Skeletal muscle satellite cell (primary cell): ENCODE measurements around the gene RHOG.
A peak's percentile ranks its signal among the peaks of the same experiment; 100 is the strongest.
"Not testable (repeated sequence)": the region's sequence is repeated elsewhere in the genome, so short reads cannot be mapped to it uniquely, and the experiment has no call there.

Experiments
- H3K27me3 ChIP-seq: 2 replicates; pipeline ENCODE4 v1.7.0; 2013; ENCODE audit warnings: low read length; ENCODE audit not compliant: control insufficient read depth, insufficient read depth
- H3K36me3 ChIP-seq: 2 replicates; pipeline ENCODE4 v1.7.0; 2013; ENCODE audit warnings: mild to moderate bottlenecking, control low read depth, low read length; ENCODE audit not compliant: insufficient read depth
- H3K4me1 ChIP-seq: 2 replicates; pipeline ENCODE4 v1.7.0; 2013; ENCODE audit warnings: low read length; ENCODE audit not compliant: control insufficient read depth, insufficient read depth
- H3K4me2 ChIP-seq: 2 replicates; pipeline ENCODE4 v1.7.0; 2013; ENCODE audit warnings: mild to moderate bottlenecking, low read length
- H3K4me3 ChIP-seq: 2 replicates; pipeline ENCODE4 v1.7.0; 2013; ENCODE audit warnings: low read length
- H3K9ac ChIP-seq: 2 replicates; pipeline ENCODE4 v1.7.0; 2013; ENCODE audit warnings: mild to moderate bottlenecking, low read depth, low read length, moderate library complexity
- H3K9me3 ChIP-seq: replicated peaks from 2 replicates; pipeline ENCODE4 v1.7.0; 2013; ENCODE audit warnings: mild to moderate bottlenecking, control low read depth, low read length

RHOG gene

GRCh38 chr11:3820971-3821370, 19.8 kb downstream of the RHOG start:
- H3K9ac ChIP-seq, result no peak overlapping the region
- peaks cover 10% of the 10 kb centered on the region for H3K4me1 ChIP-seq
- H3K27me3 ChIP-seq, result no peaks in the 10 kb centered on the region
- peaks cover 11% of the 10 kb centered on the region for H3K36me3 ChIP-seq
- no peak overlapping the region for H3K4me2 ChIP-seq
- no peaks in the 10 kb centered on the region for H3K9me3 ChIP-seq
- no peak overlapping the region for H3K4me3 ChIP-seq

- H3K4me1 ChIP-seq, result peaks cover 6% of the 10 kb centered on the region
- H3K36me3 ChIP-seq, result no peaks in the 10 kb centered on the region
- H3K9me3 ChIP-seq, result no peaks in the 10 kb centered on the region
- H3K4me2 ChIP-seq, result no peak overlapping the region
- no peaks in the 10 kb centered on the region for H3K27me3 ChIP-seq
- H3K4me3 ChIP-seq, result no peak overlapping the region
- no peak overlapping the region for H3K9ac ChIP-seq
These were observed 23.5 kb downstream of the RHOG start for GRCh38 chr11:3817181-3817800.

GRCh38 chr11:3816673-3817072, 24.1 kb downstream of the RHOG start:
- Histone ChIP-seq H3K9me3 (no peaks in the 10 kb centered on the region), H3K4me3 (no peak overlapping the region), H3K4me2 (no peak overlapping the region), H3K9ac (no peak overlapping the region), H3K36me3 (no peaks in the 10 kb centered on the region), H3K27me3 (no peaks in the 10 kb centered on the region), H3K4me1 (peaks cover 6% of the 10 kb centered on the region)

- H3K4me3 ChIP-seq, result no peak overlapping the region
These were observed 24.9 kb downstream of the RHOG start for GRCh38 chr11:3815845-3816244.

GRCh38 chr11:3814832-3815231, 25.9 kb downstream of the RHOG start:
- H3K36me3 ChIP-seq, H3K9me3 ChIP-seq, H3K9ac ChIP-seq, H3K4me3 ChIP-seq, H3K4me2 ChIP-seq, H3K27me3 ChIP-seq, H3K4me1 ChIP-seq: not testable (repeated sequence)

More at GRCh38 chr11:3815845-3816244, 24.9 kb downstream of the RHOG start:
- Histone ChIP-seq H3K9ac (no peak overlapping the region), H3K4me2 (no peak overlapping the region), H3K27me3 (no peaks in the 10 kb centered on the region), H3K36me3 (no peaks in the 10 kb centered on the region), H3K9me3 (no peaks in the 10 kb centered on the region), H3K4me1 (peaks cover 6% of the 10 kb centered on the region)

- H3K36me3 ChIP-seq, result no peaks in the 10 kb centered on the region
- no peak overlapping the region for H3K9ac ChIP-seq
- H3K4me2 ChIP-seq, result no peak overlapping the region
- H3K27me3 ChIP-seq, result no peaks in the 10 kb centered on the region
- peaks cover 9% of the 10 kb centered on the region for H3K4me1 ChIP-seq
- no peak overlapping the region for H3K4me3 ChIP-seq
- no peaks in the 10 kb centered on the region for H3K9me3 ChIP-seq
These were observed 29.8 kb downstream of the RHOG start for GRCh38 chr11:3810951-3811350.

- peaks cover 5% of the 10 kb centered on the region for H3K4me1 ChIP-seq
- H3K9me3 ChIP-seq, result no peaks in the 10 kb centered on the region
- no peaks in the 10 kb centered on the region for H3K27me3 ChIP-seq
- no peaks in the 10 kb centered on the region for H3K36me3 ChIP-seq
- no peak overlapping the region for H3K9ac ChIP-seq
- no peak overlapping the region for H3K4me2 ChIP-seq
- no peak overlapping the region for H3K4me3 ChIP-seq
These were observed 30.3 kb downstream of the RHOG start for GRCh38 chr11:3810446-3810845.

GRCh38 chr11:3809624-3809928, 31.2 kb downstream of the RHOG start:
- Histone ChIP-seq H3K9ac (no peak overlapping the region), H3K36me3 (no peaks in the 10 kb centered on the region), H3K4me1 (peaks cover 5% of the 10 kb centered on the region), H3K9me3 (no peaks in the 10 kb centered on the region), H3K4me2 (no peak overlapping the region), H3K4me3 (no peak overlapping the region), H3K27me3 (no peaks in the 10 kb centered on the region)

GRCh38 chr11:3808861-3809623, 31.7 kb downstream of the RHOG start:
- no peaks in the 10 kb centered on the region for H3K9me3 ChIP-seq
- no peaks in the 10 kb centered on the region for H3K36me3 ChIP-seq
- H3K4me3 ChIP-seq, result peak overlapping the region; percentile 80
- peak overlapping the region; percentile 99 for H3K4me2 ChIP-seq
- peaks cover 10% of the 10 kb centered on the region for H3K4me1 ChIP-seq
- H3K27me3 ChIP-seq, result no peaks in the 10 kb centered on the region
- H3K9ac ChIP-seq, result peak overlapping the region; percentile 87

- H3K27me3 ChIP-seq, result no peaks in the 10 kb centered on the region
- no peaks in the 10 kb centered on the region for H3K36me3 ChIP-seq
These were observed 32.6 kb downstream of the RHOG start, which contains the start of gene PGAP2 for GRCh38 chr11:3807909-3808860. PGAP2 (plus strand) TSS chr11:3808560; CDS start chr11:3811260, 2,700 bp downstream.

GRCh38 chr11:3803726-3804495, 36.8 kb downstream of the RHOG start:
- no peaks in the 10 kb centered on the region for H3K27me3 ChIP-seq
- peaks cover 27% of the 10 kb centered on the region for H3K4me1 ChIP-seq
- H3K4me2 ChIP-seq, result peak overlapping the region; percentile 72
- H3K4me3 ChIP-seq, result peak overlapping the region; percentile 25
- H3K9me3 ChIP-seq, result no peaks in the 10 kb centered on the region
- no peaks in the 10 kb centered on the region for H3K36me3 ChIP-seq
- H3K9ac ChIP-seq, result no peak overlapping the region

More at GRCh38 chr11:3807909-3808860, 32.6 kb downstream of the RHOG start, which contains the start of gene PGAP2:
- peaks cover 16% of the 10 kb centered on the region for H3K4me1 ChIP-seq
- peak within 1 kb of the TSS; percentile 87 for H3K9ac ChIP-seq
- peak within 1 kb of the TSS; percentile 80 for H3K4me3 ChIP-seq
- H3K9me3 ChIP-seq, result no peaks in the 10 kb centered on the region
- H3K4me2 ChIP-seq, result peak within 1 kb of the TSS; percentile 99
